ENCODE measurements around the gene C2orf76. TPM values are rescaled to one million over a fixed set of nuclear protein-coding genes. Genes with fewer than 3 reads are reported as not detected.

Gene C2orf76
- total and polyA plus RNA-seq, 2 of the 4 experiments (the other 2 are of a cell fraction) = 10.6 to 12.6 TPM

- 86% methylated on average over 4 of the region's 8 CpGs; no CpG with 5 or more reads in 1 of the 2 experiments for WGBS, 2 experiments (ENCODE audit: extremely low coverage in 2 of 2, insufficient read length in 1 of 2)
- Histone ChIP-seq H2AFZ (replicated peaks; ENCODE audit: low read length, poor library complexity) (no peak overlapping the region), H3K27me3 (ENCODE audit: control insufficient read depth, insufficient read depth, low read length) (peaks cover 4% of the 10 kb centered on the region; the same call in 1 of the 2 replicates), H3K14ac (replicated peaks; ENCODE audit: low read depth, low read length) (no peak overlapping the region), H3K9ac (ENCODE audit: low read depth, low read length) (no peak overlapping the region), H3K79me1 (ENCODE audit: low read depth in 1 of 2, low read length in 2 of 2) (no peaks in the 10 kb centered on the region), H3K9me3 (ENCODE audit: control insufficient read depth, insufficient read depth, low read length) (no peaks in the 10 kb centered on the region), H3K36me3 (ENCODE audit: control insufficient read depth, insufficient read depth, low read length) (no peaks in the 10 kb centered on the region), H3K56ac (ENCODE audit: extremely low read depth, insufficient read depth, low read length) (no peak overlapping the region), H3K4me1 (ENCODE audit: control insufficient read depth, insufficient read depth, low read length) (peaks cover 2% of the 10 kb centered on the region; the same call in 1 of the 2 replicates), H2BK120ac (ENCODE audit: low read depth, low read length) (no peak overlapping the region), H3K23ac (ENCODE audit: low read depth, low read length) (no peak overlapping the region), H2AK9ac (replicated peaks; ENCODE audit: low read depth, low read length, poor library complexity) (no peak overlapping the region), H4K5ac (ENCODE audit: low read depth, low read length) (no peak overlapping the region), H3K18ac (ENCODE audit: low read depth, low read length) (no peak overlapping the region), H4K91ac (ENCODE audit: insufficient read depth, low read depth, low read length) (no peak overlapping the region), H2BK20ac (ENCODE audit: low read depth, low read length) (no peak overlapping the region), H3K4me2 (ENCODE audit: low read depth, low read length) (no peak overlapping the region), H2BK15ac (ENCODE audit: low read depth, low read length) (no peak overlapping the region), H2BK5ac (ENCODE audit: low read depth, low read length, poor library complexity, severe bottlenecking) (no peak overlapping the region), H4K20me1 (ENCODE audit: insufficient read depth, low read length) (no peaks in the 10 kb centered on the region), H4K8ac (ENCODE audit: low read depth in 2 of 2, low read length in 2 of 2) (no peak overlapping the region), H3K9me1 (ENCODE audit: insufficient read depth, low read length) (0 out of 2 replicates have a peak, but pooled peaks cover 3% of the 10 kb centered on the region), H3K4ac (ENCODE audit: low read depth, low read length) (no peak overlapping the region), H2AK5ac (ENCODE audit: low read depth, low read length) (no peak overlapping the region), H3K4me3 (ENCODE audit: insufficient read depth, low read depth, low read length) (no peak overlapping the region), H3K27ac (ENCODE audit: insufficient read depth, low read length) (no peak overlapping the region)
- ChIA-PET POLR2A (ENCODE audit: unreplicated experiment) (no interaction called here), CTCF (no interaction called here)
- DNase-seq (no peak), ATAC-seq (ENCODE audit: low read depth) (no peak)
- in situ Hi-C loops (cut with MboI; ENCODE audit: low sequenced_read_pairs) (loop anchor here (5.0 to 10.0 kb wide), 2 partner anchors 262 to 404 kb away; no protein-coding TSS in a partner anchor), dilution Hi-C loops (cut with HindIII; ENCODE audit: low sequenced_read_pairs, unreplicated experiment) (no loop called here), intact Hi-C loops (cut with micrococcal nuclease) (no loop called here)
- TF ChIP-seq FOS (IDR thresholded peaks at IDR 0.05; ENCODE audit: low read depth, low read length) (no peak), POLR2A (IDR thresholded peaks at IDR 0.05; ENCODE audit: low read depth, low read length) (no peak), MAZ (IDR thresholded peaks at IDR 0.05; ENCODE audit: borderline replicate concordance, low read depth, low read length) (no peak), SMC3 (IDR thresholded peaks at IDR 0.05; ENCODE audit: low read depth, low read length) (no peak), RCOR1 (IDR thresholded peaks at IDR 0.05; ENCODE audit: insufficient replicate concordance, low read length) (no peak), CHD1 (IDR thresholded peaks at IDR 0.05; ENCODE audit: low read depth, low read length) (no peak), CEBPB (IDR thresholded peaks at IDR 0.05; ENCODE audit: low read depth, low read length) (no peak), RFX5 (IDR thresholded peaks at IDR 0.05; ENCODE audit: low read depth, low read length) (no peak), RAD21 (IDR thresholded peaks at IDR 0.05; ENCODE audit: low read length) (no peak), CTCF (conservative IDR thresholded peaks at IDR 0.05; ENCODE audit: low read depth, low read length) (no peak)
- TF ChIP-seq, protein P1, sequence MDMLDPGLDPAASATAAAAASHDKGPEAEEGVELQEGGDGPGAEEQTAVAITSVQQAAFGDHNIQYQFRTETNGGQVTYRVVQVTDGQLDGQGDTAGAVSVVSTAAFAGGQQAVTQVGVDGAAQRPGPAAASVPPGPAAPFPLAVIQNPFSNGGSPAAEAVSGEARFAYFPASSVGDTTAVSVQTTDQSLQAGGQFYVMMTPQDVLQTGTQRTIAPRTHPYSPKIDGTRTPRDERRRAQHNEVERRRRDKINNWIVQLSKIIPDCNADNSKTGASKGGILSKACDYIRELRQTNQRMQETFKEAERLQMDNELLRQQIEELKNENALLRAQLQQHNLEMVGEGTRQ (IDR thresholded peaks at IDR 0.05; ENCODE audit: low read depth, low read length) = no peak
- TF ChIP-seq, protein P2, sequence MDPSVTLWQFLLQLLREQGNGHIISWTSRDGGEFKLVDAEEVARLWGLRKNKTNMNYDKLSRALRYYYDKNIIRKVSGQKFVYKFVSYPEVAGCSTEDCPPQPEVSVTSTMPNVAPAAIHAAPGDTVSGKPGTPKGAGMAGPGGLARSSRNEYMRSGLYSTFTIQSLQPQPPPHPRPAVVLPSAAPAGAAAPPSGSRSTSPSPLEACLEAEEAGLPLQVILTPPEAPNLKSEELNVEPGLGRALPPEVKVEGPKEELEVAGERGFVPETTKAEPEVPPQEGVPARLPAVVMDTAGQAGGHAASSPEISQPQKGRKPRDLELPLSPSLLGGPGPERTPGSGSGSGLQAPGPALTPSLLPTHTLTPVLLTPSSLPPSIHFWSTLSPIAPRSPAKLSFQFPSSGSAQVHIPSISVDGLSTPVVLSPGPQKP (IDR thresholded peaks at IDR 0.05; ENCODE audit: borderline replicate concordance, low read depth, low read length) = no peak
- BruUV-seq (replicated peaks) = no TSS peak
These were observed 80.0 kb downstream of the C2orf76 start for GRCh38 chr2:119286661-119287060.
